HG02798 (cell line): Measurements from ENCODE around the gene TACR2.

Experiments
- ATAC-seq: cut with Tn5 transposase; IDR thresholded peaks from one replicate; pipeline ENCODE4 v1.9.1; 2021; ENCODE audit warnings: mild to moderate bottlenecking; ENCODE audit not compliant: unreplicated experiment, poor library complexity

The TACR2 gene

DNA sequence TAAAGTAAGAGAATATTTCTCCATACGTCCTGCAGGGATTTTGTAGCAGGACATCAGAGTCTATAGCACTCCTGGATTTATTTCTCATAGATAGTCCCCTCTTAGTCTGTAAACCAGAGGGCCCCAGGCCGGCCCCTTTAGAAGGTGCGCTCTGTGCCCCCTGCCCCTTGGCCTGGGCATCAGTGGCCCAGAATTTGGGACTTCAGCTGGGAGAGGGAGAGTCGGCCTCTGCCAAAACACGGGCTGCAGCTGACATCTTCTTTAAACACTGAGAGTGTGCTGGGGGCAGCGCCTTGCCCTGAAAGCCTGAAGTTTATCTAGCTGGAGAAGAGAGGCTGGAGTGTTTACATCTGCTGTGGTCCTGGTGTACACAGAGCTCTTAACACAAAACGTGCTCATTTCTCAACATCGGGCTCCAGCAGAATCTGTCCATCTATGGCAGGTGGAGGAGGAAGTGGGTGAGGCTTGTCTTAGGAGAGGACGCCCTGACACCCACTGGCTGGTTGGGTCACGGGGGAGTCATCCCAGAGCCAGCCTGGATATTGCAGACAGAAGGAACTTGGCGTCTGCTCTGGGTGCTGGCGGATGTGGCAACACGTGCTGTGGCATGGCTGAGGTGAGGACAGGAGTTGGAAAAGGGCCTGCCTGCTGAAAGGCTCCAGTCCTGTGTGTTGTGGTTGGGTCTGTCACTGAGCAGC, 5.0 kb upstream of the TACR2 start:
- no peak for ATAC-seq

DNA sequence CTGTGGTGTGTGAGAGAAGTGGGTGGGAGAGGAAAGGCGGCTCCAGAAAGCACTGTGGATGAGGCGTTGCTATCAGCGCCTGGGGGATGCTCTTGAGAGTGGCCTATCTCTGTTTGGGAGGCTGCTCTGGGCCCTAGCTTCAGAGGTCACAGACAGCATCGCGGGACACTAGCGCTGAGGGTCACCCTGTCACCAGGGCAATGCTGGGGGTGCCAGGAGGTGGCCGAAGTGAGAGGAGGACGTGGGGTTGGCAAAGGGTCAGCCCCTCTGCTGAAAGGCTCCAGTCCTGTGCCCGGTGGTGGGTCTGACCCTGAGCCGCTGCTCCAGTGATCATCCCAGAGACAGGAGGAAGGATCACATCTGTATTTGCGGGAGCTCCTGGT, 3.0 kb upstream of the TACR2 start:
- no peak for ATAC-seq

DNA sequence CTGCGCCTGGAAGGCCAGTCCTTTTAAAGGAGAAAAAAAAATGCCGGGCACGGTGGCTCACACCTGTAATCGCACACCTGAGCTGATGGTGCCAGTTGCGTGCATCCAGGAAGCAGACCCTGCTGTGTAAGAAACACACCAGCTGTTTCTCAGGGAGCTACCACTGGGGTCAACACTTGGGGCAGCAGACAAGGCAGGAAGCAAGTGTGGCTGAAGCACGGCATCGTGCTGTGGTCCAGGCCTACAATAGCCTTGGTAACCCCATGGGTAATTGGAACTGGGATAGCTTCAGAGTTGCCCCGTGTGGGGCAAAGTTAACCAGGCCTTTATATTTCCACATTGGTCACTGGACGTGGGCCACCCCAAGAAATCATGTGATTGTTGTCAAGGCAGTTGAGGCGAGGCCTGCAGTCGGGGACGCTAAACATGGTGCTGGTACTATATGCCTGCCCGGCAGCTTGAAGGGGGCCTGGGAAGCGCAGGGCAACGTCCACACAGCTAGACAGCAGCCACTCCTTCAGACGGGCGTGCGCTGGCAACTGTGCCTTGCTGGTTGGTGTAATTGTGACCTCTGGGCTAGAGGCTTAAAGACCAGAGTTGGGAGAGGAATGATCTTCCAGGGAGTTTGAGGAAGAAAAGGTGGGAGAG, 2.5 kb upstream of the TACR2 start:
- ATAC-seq = no peak

DNA sequence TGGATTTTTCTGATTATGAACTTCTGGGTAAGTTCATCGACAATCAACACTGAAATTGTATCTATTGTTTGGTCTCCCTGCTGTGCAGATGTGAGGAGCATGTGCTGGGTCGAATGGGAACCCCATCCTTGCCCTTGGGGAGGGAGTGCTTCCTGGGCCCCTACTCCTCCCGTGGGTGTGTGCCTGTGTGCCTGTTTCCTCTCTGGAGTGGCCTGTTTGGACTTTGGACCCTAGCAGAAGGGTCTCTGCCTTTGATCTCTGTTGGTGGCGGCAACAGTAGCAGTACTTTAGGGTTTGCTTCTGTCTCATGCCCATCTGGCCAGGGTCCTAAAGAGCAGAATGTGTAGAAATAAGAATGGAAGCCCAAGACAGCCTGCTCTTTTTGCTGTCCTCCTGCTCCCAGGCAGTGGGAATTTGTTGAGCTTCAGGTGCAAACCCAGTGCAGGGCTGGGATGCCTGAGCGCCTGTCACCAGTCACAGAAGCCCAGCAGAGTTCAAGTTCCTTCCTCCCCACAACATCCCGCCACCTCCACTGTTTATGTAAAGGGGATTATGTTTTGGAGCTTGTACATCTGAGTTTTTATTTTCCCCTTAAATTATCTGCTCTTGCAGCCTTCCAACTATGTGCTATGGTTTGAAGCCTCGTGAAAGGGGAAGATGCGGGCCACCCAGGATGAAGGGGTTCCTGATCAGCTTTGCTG, 1.5 kb upstream of the TACR2 start:
- no peak for ATAC-seq

DNA sequence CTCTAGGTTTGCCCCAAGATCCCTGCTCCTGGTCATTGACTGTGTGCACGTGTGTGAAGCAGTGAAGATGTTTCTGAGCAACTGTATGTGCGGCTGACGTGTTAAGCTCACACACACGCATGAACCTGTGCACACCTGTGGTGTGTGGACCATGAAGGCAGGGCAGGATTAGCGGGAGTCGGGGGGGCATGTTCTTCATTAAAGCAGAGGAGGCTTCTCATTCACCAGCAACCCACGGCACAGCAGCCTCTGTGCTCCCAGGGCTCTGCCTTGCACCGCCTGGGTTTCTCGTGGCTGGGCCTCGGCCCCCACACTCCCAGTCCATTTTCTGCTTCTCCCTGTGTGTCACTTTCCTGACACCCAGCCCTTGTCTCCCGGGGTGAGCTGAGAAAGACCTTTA, 824 bp upstream of the TACR2 start:
- ATAC-seq = no peak

DNA sequence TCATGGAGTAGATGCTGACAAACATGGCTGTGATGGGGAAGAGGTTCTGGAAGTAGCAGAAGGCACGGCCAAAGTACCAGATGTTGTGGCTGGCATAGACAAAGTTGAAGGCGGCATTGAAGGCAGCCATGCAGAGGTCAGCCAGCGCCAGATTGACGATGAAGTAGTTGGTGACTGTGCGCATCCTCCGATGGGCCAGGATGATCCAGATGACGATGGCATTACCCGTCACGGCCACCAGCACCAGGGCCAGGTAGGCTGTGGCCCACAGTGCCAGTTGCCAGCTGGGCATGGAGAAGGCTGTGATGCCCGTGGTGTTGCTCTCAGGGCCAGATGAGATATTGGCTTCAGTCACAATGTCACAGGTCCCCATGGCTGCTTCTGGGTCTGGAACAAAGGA, 767 bp downstream of the TACR2 start:
- no peak for ATAC-seq

DNA sequence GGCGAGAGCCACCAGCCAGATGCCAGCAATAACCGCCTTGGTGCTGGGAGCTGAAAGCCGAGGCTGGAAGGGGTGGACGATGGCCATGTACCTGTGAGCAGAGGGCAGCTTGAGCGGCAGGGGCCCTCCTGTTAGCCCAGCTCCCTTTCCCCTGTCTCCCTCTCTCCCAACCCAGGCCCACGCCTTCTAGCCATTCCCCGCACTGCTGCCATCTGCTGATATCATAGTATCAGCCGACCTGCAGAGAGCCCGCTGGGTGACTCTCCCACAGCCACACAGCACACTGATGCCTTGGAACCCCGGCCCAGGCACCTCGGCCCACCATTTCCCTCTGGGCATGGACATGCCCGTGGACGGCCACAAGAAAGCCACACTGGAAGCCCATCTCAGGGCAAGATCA, 1.7 kb downstream of the TACR2 start:
- no peak for ATAC-seq

DNA sequence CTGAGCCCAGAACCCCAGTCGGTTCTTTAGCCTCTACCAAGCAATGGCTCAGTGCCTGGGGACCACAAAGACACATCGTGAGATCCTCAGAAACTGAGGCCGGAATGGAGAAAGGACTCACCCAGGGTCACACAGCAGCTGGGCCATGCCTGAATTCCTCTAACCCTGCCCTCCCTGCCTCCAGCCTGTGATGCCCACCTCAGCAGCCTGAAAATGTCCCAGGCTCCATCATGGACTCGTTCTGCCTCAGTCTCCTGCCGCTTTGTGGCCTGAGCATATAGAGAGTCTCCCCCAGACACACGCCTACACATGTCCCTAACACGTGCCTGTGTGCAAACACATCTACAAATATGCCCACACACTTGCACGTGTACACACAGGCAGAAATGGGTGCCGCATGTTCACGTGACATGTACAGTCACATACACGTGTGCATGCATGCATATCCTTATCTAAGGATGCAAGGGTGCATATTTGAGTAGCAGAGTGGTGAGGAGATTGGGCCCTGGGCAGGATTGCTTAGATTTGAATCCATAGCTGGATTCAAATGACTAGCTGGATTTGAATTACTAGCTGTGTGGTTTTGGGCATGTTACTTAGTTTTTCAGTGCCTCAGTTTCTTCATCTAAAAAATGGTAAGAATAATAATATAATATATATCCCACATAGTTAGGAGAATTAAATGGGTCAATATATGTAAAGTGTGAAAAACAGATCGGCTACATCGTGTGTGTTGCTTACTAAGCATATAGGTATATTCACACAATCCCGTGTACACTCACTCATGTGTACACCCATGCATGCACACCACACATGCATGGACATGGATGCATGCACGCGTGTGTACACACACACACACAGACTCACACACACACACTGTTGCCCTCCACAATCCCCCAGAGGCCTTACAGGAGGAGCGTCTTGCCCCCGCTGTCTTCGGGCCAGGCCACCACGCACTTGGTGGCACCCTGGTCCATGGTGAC, 2.4 kb downstream of the TACR2 start:
- no peak for ATAC-seq

DNA sequence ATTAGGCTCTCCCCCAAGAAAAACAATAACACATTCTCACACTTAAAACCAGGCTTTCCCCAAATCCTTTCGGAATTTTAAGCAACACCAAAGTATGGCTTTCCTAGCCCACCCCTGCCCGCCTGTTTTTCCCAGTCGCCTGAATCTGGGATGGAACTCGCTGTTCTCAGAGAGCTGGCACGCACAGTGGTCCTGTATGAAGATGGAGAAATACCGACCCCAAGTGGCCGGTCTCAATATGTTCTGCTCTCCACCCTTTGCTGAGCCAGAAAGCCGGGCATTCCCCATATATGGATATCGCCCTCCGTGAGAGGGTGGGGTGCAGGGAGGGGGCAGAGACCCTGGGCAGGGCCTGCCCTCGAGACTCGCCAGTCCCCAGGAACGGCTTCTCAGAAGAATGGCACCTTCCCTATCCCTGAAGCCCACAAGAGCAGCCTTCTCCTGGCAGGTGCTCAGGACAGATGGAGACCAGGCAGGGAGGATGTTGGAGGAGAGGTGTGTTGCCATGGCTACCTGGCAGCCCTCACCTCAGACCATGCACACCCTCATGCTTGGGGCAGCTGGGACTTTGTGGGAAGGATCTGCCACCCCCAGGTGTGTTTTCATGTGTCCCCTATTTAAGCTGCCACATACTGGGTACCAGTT, 3.4 kb downstream of the TACR2 start:
- ATAC-seq = no peak

DNA sequence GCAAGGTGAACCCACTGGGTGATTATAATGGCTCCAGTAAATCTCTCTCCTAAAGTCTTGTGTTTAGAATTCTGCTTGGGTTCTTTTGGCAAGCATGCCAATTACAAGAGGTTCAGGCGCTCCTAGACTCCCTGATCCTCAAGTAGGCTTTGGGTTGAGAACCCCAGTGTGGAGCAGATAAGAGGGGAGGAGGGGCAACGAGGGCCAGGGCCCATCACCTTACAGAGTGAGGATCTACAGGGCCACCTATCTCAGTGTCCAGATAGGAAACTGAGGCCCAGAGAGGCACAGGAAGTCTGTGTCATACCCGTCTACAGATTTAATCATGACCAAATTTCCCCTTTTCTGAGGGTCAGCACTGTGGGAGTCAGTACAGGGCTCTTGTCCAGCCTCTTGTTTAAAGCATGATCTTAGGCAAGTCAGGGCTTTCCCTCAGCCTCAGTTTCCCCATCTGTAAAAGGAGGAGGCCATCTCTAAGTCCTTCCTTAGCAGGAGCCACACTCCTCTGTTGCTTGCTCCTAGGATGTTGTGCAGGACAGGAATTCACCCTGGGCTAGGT, 4.4 kb downstream of the TACR2 start:
- ATAC-seq = no peak

DNA sequence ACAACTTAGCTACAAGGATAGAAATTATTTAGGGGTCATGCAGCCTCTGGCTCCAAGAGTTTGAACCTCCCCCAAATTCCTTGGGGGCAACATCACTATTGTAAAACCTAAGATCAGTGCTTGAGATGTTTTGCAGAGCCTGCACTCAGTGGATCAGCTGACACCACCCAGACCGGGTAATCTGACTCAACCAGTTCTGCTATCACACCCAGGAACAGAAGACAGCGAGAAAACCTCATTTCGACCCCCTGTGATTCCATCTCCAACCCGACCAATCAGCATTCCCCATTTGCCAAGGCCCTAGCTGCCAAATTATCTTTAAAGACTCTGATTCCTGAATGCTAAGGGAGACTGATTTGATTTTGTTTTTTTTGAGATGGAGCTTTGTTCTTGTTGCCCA, 5.2 kb downstream of the TACR2 start:
- no peak for ATAC-seq

DNA sequence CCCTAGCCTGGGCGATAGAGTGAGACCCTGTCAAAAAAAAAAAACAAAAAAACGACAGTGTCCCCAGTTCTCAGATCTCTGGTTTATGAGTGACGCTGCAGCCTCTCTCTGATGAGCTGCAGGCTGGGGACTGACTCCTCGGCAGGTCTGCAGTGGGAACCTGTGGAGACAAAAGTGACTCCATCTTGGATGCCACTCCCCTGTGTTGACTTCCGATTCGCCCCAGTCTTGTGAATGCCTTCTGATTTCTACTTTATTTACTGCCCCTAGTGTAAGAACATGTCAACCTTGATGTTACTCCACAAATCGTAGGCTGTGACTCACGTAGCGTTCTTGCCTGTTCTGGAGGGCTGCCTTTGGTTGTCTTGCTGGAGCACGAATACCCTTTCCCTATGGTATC, 6.2 kb downstream of the TACR2 start:
- no peak for ATAC-seq

DNA sequence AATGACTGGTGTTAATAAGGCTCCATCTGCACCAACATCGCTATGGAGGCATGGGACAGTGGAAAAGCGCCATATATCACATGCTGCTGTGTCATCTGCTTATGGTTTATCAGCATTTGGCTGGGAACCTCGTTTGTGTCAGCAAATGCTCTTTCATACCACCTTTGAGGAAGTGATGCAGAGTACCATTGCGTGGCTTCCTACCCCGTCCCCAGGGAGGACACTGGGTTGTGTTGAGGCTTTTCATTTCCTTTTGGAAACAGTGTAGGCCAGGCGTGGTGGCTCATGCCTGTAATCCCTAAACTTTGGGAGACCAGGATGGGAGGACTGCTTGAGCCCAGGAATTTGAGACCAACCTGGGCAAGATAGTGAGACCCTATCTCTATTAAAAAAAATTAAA, 6.8 kb downstream of the TACR2 start:
- ATAC-seq = no peak

DNA sequence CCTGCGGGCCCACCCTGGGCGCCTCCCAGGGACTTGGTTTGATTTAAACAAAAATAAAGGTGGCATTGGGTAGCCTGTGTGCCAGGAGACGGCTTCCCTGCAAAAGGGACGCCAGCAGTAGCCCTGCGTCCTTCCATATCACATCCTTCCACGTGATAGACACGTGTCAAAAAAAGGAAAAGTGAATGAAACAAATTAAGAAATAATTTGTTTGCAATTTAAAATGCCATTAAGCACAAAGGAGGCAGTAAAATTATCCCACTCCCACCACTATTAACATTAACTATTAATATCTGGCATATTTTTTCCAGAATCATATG, 7.6 kb downstream of the TACR2 start:
- ATAC-seq = no peak

DNA sequence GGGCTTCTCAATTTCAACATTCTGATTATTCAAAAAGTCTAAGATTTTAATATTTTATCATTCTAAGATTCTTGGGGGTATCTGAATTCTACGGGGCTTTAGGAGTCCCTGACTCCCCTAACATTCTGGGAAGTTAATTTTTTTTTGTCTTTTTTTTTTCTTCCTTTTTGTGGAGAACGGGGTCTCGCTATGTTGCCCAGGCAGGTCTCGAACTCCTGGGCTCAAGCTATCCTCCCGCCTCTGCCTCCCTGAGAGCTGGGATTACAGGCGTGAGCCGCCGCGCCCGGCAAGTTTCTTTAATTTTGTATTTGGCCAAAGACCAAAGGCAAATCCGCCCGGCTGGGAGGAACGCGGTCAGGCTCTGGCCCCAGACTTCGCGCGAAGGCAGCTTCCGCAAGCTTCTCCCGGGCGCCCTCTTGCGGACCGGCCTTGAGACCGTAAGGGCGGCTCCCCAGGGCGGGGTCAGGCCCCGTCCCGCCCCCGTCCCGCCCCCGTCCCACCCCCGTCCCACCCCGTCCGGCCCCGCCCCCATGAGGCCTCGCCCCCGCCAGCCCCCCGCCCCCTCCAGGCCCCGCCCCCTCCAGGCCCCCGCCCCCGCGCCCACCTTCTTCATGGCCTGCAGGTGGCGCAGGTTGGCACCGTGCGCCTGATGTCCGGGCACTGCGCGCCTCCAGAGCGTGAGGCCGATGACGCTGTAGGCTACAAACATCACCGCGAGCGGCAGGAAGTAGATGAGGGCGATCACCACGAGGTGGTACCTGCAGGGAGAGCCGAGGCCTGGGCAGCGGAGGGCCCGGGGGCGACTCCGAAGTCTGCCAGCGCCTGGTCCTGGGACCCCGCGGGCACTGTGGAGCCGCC, 8.2 kb downstream of the TACR2 start:
- ATAC-seq = peak; percentile 89

DNA sequence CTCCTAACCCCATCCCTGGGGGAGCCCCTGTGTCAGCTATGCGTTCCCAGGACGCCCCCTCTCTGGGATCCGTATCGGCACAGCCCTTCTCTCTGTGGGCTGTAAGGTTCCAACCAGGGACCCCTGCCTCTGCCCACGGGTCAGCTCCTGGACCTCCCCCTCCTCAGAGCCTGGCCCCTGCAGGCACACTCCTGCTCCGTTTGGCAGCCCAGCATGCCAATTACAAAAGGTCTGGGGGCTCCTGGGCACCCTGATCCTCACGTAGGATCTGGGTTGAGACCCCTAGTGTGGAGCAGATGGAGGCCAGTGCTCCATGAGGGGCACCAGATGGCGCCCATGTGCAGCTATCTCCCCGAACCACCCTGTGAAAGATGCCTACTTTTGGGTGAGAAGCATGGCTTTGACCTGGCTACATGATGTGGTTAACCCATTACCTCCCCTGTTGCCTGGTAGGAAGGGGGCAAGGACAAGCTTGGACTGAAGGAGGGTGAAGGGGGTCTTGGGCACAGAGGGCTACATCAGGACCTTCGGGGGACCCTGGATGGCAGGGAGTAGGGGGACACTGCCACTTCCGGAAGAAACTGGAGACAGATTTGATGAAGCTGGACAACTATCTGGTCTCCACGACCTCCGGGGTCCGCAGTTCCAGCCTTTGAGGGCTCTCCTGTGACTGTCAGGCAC, 9.0 kb downstream of the TACR2 start:
- no peak for ATAC-seq

DNA sequence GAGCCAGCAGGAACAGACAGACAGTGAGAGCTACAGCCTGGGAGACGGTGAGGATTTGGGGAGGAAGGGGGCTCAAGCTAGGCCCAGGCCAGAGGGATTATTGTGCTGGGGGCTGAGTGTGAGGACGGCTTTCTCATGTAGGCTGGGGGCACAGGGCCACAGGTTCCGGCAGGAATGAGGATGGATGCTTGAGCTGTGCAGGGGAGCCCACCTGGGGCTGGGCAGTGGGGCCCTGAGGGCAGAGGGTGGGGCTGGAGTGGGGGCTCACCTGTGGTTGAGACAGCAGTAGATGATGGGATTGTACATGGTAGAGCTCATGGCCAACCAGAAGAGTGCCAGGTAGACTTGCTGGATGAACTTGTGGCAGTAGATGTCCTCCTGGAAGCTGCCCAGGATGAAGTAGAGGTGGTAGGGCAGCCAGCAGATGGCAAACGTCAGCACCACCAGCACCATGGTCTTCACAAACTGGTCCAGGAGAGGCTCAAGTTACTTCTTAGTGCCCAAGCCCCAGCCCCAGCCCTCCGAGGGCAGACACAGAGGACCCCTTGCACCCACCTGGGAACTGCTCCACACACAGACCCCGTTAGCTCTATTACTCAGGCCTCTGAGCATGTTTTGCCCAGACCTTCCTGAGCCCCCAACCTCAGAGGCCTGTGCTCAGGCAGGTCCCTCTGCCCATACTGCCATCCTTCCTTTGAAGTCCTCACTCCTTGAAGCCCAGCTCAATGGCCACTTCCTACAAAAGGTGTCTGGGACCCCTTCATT, 9.7 kb downstream of the TACR2 start:
- ATAC-seq = no peak

DNA sequence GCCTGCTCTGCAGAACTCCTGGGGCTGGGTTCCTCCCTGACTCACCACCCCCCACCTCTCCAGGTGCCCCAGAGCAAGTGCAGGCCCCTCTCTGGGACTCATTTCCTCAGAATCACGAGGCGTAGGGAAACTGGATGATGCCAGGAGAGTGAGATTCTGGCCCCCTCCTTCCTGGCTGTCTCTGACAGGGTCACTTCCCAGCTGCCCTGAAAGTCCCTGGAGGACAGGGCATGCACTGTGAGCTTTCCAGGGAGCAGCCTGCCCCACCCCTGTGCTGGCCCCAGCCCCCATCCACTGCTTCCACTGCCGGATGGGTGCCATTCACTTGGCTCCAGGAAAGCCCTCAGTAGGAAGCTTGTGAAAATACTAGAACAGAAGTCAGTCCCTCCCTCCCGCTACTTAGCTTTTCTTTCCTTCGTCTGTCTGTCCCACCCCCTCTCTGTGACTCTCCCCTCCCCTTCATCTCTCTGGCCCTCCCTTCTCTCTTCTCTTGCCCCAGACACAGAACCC, 10.4 kb downstream of the TACR2 start:
- no peak for ATAC-seq
